Psoas muscle (tissue), 8 donors: Measurements from ENCODE around the gene ZRANB3. TPM values are rescaled to one million over a fixed set of nuclear protein-coding genes. Genes with fewer than 3 reads are reported as not detected.

ENCODE experiments used
- ATAC-seq, 4 donors: fragments of 200-7000 bp; cut with Tn5 transposase; one replicate each; pipeline ENCODE4 v1.9.1; 2020; ENCODE audit warnings: moderate library complexity in 3 of 4, mild to moderate bottlenecking in 2 of 4
- DNase-seq, 2 donors: peaks; one replicate each; pipeline ENCODE4 v3.0.0-alpha.2; 2020
- H3K27ac ChIP-seq: fragments of 200-600 bp; one replicate; pipeline ENCODE4 v1.8.0; 2022
- H3K27me3 ChIP-seq, 3 donors: fragments of 200-600 bp in 1 of 3; one replicate each; pipeline versions ENCODE4 v1.6.1 to v1.8.0; 2013 to 2022; ENCODE audit warnings: low read length in 2 of 3, mild to moderate bottlenecking in 2 of 3, moderate library complexity in 1 of 3; ENCODE audit not compliant: insufficient read depth in 3 of 3
- H3K36me3 ChIP-seq, 2 donors: fragments of 200-600 bp in 1 of 2; one replicate each; pipeline versions ENCODE4 v1.6.1 to v1.8.0; 2013 to 2022; ENCODE audit warnings: low read depth in 1 of 2, mild to moderate bottlenecking in 1 of 2, moderate library complexity in 1 of 2; ENCODE audit not compliant: insufficient read depth in 1 of 2
- H3K4me1 ChIP-seq: fragments of 200-600 bp; one replicate; pipeline ENCODE4 v1.8.0; 2022
- H3K4me3 ChIP-seq: fragments of 200-600 bp; one replicate; pipeline ENCODE4 v1.8.0; 2022; ENCODE audit warnings: mild to moderate bottlenecking
- H3K9me3 ChIP-seq: fragments of 200-600 bp; one replicate; pipeline ENCODE4 v1.8.0; 2022
- WGBS, 3 donors: extraction: QIAGEN DNeasy Blood & Tissue Kit; methylation state at CpG; one replicate each; pipeline versions ENCODE4 v1.1.6 to v1.1.7; 2013; 5-methylcytosine and 5-hydroxymethylcytosine counted together
- intact Hi-C, 2 donors: fragments of 100-400 bp; cut with DNase I; formaldehyde crosslinking; loops; one replicate each; pipeline versions ENCODE4 v1.11.0 to v1.14.2; 2022
- polyA plus RNA-seq, 3 donors: library from polyadenylated mRNA; stranded (reverse); fragments of 200-250 nt; gene quantifications; one replicate each; pipeline ENCODE4 v1.2.3, GENCODE V29; 2013
- total RNA-seq, 4 donors: library from RNA; stranded (reverse); fragmentation: NEBNext Ultra II Directional in 2 of 4; extraction: Animal tissue kit (Norgen Biotek cat#: 25700) in 2 of 4; gene quantifications; one replicate each; pipeline versions ENCODE4 v1.2.1 to v1.2.4, GENCODE V29; 2021 to 2023
- TF ChIP-seq, protein P1 (sequence below): fragments of 200-600 bp; IDR thresholded peaks from one replicate; pipeline ENCODE4 v1.8.0; 2022; ENCODE audit warnings: antibody characterized with exemption
- donor health status: healthy with polysubstance abuse.
- donor health status: DM: no; HTN: no; CAD: no; lungs with moderate emphysema.
- donor health status: Bipolar disorder and iron deficiency.
- donor health status: healthy.
- donor health status: DM: yes; HTN: yes; CAD: no.
- donor health status: DM: no; HTN: no; CAD: no.
- donor health status: DM: no; HTN: no; CAD: no.
- donor health status: DM: yes; HTN: yes; CAD: no.

The ZRANB3 gene
- total and polyA plus RNA-seq, 7 donors: 1.3 to 6.4 (median 4.0) TPM

DNA sequence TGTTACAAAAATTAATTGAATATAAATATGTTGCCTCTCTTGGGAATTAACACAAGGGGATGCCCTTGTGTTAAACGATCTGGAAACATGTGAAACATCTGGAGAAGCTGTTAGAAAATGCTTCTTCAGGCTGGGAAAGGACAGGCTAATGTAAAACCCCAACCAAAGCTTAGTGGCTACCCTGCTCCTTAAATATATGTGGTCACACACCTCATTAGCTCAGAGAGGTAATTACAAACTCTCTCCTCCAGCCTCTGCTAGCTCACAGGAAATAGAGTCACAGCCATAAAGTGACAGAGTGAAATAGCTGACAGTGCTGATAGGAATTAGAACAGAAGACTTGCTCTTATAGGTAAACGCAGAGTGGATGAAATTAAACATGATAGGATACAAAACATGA lies 323.0 kb downstream of the ZRANB3 start:
- Histone ChIP-seq H3K4me3 (no peak overlapping the region), H3K4me1 (no peaks in the 10 kb centered on the region), H3K27ac (no peak overlapping the region), H3K27me3 (no peaks in the 10 kb centered on the region), H3K36me3 (no peaks in the 10 kb centered on the region), H3K9me3 (no peaks in the 10 kb centered on the region)
- intact Hi-C loops: no loop called here
- TF ChIP-seq, protein P1, sequence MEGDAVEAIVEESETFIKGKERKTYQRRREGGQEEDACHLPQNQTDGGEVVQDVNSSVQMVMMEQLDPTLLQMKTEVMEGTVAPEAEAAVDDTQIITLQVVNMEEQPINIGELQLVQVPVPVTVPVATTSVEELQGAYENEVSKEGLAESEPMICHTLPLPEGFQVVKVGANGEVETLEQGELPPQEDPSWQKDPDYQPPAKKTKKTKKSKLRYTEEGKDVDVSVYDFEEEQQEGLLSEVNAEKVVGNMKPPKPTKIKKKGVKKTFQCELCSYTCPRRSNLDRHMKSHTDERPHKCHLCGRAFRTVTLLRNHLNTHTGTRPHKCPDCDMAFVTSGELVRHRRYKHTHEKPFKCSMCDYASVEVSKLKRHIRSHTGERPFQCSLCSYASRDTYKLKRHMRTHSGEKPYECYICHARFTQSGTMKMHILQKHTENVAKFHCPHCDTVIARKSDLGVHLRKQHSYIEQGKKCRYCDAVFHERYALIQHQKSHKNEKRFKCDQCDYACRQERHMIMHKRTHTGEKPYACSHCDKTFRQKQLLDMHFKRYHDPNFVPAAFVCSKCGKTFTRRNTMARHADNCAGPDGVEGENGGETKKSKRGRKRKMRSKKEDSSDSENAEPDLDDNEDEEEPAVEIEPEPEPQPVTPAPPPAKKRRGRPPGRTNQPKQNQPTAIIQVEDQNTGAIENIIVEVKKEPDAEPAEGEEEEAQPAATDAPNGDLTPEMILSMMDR: no peak
- WGBS, 3 donors: 31 to 44% (median 42%) methylated on average over 2 of the region's 2 CpGs
- ATAC-seq (no peak), DNase-seq (no peak)

DNA sequence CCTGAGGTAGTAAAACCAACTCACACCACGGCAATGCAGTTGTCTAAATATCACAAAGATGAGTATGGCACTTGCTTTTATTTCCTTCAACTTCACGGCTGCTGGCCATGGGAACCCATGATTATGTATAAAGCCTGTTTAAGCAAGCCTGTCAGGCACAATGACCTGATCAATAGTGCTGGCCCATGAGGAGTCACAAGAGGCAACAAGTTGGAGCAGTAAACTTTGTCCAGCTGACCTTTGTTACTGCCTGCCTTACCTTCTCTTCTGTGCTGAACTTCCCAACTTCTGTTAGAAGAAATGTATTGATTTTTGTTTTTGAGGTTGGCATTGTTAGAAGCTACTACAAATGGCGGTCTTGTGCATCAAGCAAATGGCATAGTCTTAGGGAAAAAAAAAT lies 327.1 kb downstream of the ZRANB3 start:
- TF ChIP-seq, protein P1: no peak
- H3K4me1 ChIP-seq: no peaks in the 10 kb centered on the region
- H3K4me3 ChIP-seq: no peak overlapping the region
- DNase-seq (no peak), ATAC-seq (no peak)
- no peaks in the 10 kb centered on the region for H3K9me3 ChIP-seq
- WGBS, 3 donors: 95 to 97% (median 96%) methylated on average over 3 of the region's 3 CpGs
- no peaks in the 10 kb centered on the region for H3K27me3 ChIP-seq
- intact Hi-C loops: no loop called here
- no peaks in the 10 kb centered on the region for H3K36me3 ChIP-seq
- H3K27ac ChIP-seq: no peak overlapping the region

DNA sequence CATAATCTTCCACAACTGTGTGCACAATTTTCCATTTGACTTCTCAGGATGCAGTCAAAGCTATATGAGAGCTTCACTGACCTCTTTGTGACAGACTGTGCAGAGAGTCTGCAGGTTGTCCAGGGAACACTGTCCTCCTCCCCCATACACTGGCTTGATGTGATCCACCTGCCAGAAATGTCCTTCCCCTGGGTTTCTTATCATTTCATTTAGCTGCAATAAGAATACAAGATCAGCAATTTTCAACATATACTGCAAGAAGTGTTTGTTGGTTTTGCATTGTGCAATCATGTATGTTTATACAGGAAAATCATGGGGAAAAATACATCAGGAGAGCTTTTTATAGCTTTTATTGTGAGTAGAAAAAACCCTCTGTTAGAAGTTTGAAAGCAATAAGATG lies 328.3 kb downstream of the ZRANB3 start:
- intact Hi-C loops: no loop called here
- ATAC-seq (no peak), DNase-seq (no peak)
- no peak overlapping the region for H3K27ac ChIP-seq
- H3K9me3 ChIP-seq: no peaks in the 10 kb centered on the region
- H3K4me1 ChIP-seq: no peaks in the 10 kb centered on the region
- H3K36me3 ChIP-seq: no peaks in the 10 kb centered on the region
- no peak overlapping the region for H3K4me3 ChIP-seq
- TF ChIP-seq, protein P1: no peak
- no peaks in the 10 kb centered on the region for H3K27me3 ChIP-seq

DNA sequence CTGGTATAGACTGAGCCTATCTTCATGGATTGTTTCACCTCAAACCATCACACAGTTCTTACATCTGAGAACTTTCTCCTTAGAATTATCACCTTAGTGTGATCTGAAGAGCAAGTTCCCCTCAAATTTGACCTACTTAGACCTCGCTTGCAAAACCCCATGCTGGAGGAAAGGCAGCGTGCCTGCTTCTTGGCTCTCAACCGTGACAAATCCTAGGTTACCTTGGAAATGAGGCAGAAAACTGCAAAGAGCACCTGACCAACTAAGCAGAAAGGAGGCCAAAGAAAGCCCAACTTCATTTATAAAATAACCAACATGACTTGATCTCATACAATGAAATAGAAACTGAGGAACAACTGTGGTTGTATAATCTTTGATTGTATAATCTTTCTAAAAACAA lies 332.5 kb downstream of the ZRANB3 start:
- TF ChIP-seq, protein P1: no peak
- H3K4me3 ChIP-seq: no peak overlapping the region
- no peaks in the 10 kb centered on the region for H3K9me3 ChIP-seq
- 76 to 79% (median 78%) methylated on average over 3 of the region's 3 CpGs for WGBS, 3 donors
- ATAC-seq (no peak), DNase-seq (no peak)
- H3K27ac ChIP-seq: no peak overlapping the region
- intact Hi-C loops: no loop called here
- no peaks in the 10 kb centered on the region for H3K4me1 ChIP-seq
- no peaks in the 10 kb centered on the region for H3K36me3 ChIP-seq
- no peaks in the 10 kb centered on the region for H3K27me3 ChIP-seq

DNA sequence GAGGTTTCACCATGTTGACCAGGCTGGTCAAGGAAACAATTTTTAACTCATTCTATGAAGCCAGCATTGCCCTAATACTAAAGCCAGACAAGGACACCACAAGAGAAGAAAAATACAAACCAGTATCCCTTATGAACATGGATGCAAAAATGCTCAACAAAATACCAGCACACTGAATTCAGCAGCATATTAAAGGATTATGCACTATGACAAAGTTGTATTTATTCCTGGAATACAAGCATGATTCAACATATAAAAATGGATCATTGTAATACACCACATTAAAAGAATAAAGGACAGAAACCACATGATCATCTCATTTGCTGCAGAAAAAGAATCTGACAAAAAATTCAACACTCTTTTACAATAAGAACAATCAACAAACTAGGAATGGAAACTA lies 340.2 kb downstream of the ZRANB3 start:
- ATAC-seq (no peak), DNase-seq (no peak)
- Histone ChIP-seq H3K36me3 (no peaks in the 10 kb centered on the region), H3K9me3 (peaks cover 13% of the 10 kb centered on the region), H3K4me1 (no peaks in the 10 kb centered on the region), H3K4me3 (no peak overlapping the region), H3K27me3 (no peaks in the 10 kb centered on the region), H3K27ac (no peak overlapping the region)
- TF ChIP-seq, protein P1: no peak
- intact Hi-C loops: no loop called here
